Measurements from ENCODE around the gene AMZ1.

DNA sequence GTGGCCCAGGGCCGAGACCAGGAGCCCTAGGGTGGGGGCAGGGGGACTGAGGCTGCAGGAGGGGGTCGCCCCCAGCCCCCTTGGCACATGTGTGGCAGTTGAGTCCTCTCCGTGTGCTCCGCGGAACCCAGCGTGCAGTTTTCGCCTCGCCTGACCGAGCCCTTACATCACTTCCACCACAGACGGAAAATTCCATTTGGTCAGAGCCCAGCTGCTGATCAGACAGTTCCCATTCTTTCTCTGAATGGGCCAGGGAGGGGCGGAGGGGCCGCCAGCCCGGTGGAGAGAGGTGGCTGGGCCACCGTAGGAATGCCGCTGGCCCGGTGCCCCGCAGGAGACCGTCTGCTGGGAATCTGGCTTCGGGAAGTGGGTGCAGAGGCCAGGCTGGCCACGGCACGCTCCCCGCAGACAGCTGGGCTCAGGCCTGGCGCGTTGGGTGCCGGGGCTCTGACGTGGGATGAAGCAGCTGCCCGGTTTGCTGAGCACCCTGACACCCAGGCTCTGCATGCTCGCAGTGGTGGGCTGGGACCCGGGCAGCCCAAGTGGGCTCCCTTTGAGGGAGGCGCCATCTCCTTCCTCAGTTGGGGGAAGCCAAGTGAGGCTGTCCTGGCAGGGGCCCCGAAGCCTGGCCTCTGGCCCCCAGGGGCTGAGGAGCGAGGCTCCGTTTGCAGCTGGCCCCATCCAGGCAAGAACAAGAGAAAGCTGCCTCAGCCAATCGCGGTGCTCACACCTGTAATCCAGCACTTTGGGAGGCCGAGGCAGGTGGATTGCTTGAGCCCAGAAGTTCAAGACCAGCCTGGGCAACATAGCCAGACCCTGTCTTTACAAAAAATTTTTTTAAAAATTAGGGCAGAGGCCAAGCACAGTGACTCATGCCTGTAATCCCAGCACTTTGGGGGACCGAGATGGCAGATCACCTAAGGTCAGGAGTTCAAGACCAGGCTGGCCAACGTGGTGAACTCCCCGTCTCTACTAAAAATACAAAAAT lies 46.3 kb upstream of the AMZ1 start:
- TF ChIP-seq, protein P1, sequence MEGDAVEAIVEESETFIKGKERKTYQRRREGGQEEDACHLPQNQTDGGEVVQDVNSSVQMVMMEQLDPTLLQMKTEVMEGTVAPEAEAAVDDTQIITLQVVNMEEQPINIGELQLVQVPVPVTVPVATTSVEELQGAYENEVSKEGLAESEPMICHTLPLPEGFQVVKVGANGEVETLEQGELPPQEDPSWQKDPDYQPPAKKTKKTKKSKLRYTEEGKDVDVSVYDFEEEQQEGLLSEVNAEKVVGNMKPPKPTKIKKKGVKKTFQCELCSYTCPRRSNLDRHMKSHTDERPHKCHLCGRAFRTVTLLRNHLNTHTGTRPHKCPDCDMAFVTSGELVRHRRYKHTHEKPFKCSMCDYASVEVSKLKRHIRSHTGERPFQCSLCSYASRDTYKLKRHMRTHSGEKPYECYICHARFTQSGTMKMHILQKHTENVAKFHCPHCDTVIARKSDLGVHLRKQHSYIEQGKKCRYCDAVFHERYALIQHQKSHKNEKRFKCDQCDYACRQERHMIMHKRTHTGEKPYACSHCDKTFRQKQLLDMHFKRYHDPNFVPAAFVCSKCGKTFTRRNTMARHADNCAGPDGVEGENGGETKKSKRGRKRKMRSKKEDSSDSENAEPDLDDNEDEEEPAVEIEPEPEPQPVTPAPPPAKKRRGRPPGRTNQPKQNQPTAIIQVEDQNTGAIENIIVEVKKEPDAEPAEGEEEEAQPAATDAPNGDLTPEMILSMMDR (IDR thresholded peaks at IDR 0.05): no peak
- peak; percentile 56 for TF ChIP-seq EP300 (IDR thresholded peaks at IDR 0.05)
